Ishikawa (cell line): ENCODE measurements around the gene RMI2.
A peak's percentile ranks its signal among the peaks of the same experiment; 100 is the strongest.

Source experiments
- CEBPB ChIP-seq: IDR thresholded peaks from 2 replicates; pipeline ENCODE4 v1.6.1; 2012
- CREB1 ChIP-seq: IDR thresholded peaks from 2 replicates; pipeline ENCODE4 v1.6.1; 2012; ENCODE audit warnings: low read depth
- EGR1 ChIP-seq: IDR thresholded peaks from 2 replicates; pipeline ENCODE4 v1.6.1; 2012
- EP300 ChIP-seq: IDR thresholded peaks from 2 replicates; pipeline ENCODE4 v1.6.1; 2012; ENCODE audit warnings: borderline replicate concordance
- FOXM1 ChIP-seq: IDR thresholded peaks from 2 replicates; pipeline ENCODE4 v1.6.1; 2012; ENCODE audit warnings: low read depth, borderline replicate concordance
- NFIC ChIP-seq: IDR thresholded peaks from 2 replicates; pipeline ENCODE4 v1.6.1; 2012
- RAD21 ChIP-seq: IDR thresholded peaks from 2 replicates; pipeline ENCODE4 v1.6.1; 2012; ENCODE audit warnings: low read depth
- TAF1 ChIP-seq: IDR thresholded peaks from 2 replicates; pipeline ENCODE4 v1.6.1; 2012; ENCODE audit warnings: low read depth, mild to moderate bottlenecking
- TCF12 ChIP-seq: IDR thresholded peaks from 2 replicates; pipeline ENCODE4 v1.6.1; 2012; ENCODE audit warnings: low read depth
- TEAD4 ChIP-seq: IDR thresholded peaks from 2 replicates; pipeline ENCODE4 v1.6.1; 2012
- YY1 ChIP-seq: IDR thresholded peaks from 2 replicates; pipeline ENCODE4 v1.6.1; 2012; ENCODE audit warnings: low read depth
- ZBTB7A ChIP-seq: IDR thresholded peaks from 2 replicates; pipeline ENCODE4 v1.6.1; 2012; ENCODE audit warnings: low read depth
- TF ChIP-seq, protein P1 (sequence below): IDR thresholded peaks from 2 replicates; pipeline ENCODE4 v1.6.1; 2012; ENCODE audit warnings: low read depth, mild to moderate bottlenecking
- TF ChIP-seq, protein P2 (sequence below): IDR thresholded peaks from 2 replicates; pipeline ENCODE4 v1.6.1; 2012
- TF ChIP-seq, protein P3 (sequence below): IDR thresholded peaks from 2 replicates; pipeline ENCODE4 v1.6.1; 2012

RMI2 gene

DNA sequence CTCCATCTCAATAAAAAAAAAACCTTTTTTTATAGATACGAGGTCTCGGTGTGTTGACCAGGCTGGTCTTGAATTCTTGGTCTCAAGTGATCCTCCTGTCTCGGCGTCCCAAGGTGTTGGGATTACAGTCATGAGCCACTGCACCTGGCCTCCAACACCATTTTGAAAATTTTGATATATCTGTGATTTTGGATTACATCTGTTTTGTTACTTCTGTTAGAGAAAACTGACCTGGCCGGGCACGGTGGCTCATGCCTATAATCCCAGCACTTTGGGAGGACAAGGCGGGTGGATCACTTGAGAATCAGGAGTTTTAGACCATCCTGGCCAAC lies 18.6 kb downstream of the RMI2 start:
- no peak for TF ChIP-seq YY1
- TF ChIP-seq EGR1, result no peak
- TF ChIP-seq FOXM1, result no peak
- no peak for TF ChIP-seq TCF12
- TF ChIP-seq CREB1, result no peak
- TF ChIP-seq, protein P1, sequence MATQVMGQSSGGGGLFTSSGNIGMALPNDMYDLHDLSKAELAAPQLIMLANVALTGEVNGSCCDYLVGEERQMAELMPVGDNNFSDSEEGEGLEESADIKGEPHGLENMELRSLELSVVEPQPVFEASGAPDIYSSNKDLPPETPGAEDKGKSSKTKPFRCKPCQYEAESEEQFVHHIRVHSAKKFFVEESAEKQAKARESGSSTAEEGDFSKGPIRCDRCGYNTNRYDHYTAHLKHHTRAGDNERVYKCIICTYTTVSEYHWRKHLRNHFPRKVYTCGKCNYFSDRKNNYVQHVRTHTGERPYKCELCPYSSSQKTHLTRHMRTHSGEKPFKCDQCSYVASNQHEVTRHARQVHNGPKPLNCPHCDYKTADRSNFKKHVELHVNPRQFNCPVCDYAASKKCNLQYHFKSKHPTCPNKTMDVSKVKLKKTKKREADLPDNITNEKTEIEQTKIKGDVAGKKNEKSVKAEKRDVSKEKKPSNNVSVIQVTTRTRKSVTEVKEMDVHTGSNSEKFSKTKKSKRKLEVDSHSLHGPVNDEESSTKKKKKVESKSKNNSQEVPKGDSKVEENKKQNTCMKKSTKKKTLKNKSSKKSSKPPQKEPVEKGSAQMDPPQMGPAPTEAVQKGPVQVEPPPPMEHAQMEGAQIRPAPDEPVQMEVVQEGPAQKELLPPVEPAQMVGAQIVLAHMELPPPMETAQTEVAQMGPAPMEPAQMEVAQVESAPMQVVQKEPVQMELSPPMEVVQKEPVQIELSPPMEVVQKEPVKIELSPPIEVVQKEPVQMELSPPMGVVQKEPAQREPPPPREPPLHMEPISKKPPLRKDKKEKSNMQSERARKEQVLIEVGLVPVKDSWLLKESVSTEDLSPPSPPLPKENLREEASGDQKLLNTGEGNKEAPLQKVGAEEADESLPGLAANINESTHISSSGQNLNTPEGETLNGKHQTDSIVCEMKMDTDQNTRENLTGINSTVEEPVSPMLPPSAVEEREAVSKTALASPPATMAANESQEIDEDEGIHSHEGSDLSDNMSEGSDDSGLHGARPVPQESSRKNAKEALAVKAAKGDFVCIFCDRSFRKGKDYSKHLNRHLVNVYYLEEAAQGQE, result no peak
- TF ChIP-seq EP300, result no peak

DNA sequence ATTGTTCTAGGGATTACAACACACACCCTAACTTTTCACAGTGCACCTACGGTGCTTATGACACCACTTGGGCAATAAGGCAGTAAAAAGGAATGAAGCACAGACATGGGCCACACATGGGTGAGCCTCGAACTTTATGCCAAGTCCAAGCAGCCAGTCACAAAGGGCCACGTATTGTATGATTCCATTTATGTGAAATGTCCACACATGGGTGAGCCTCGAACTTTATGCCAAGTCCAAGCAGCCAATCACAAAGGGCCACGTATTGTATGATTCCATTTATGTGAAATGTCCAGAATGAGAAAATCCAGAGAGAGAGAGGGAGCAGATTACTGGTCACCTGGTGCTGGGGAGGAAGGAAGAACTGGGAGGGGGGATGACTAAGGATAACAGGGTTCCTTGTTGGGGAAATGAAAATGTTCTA lies 22.2 kb downstream of the RMI2 start:
- TF ChIP-seq YY1 (no peak), TCF12 (peak; percentile 58; the same call in 1 of the 2 replicates), EP300 (peak; percentile 8; the same call in 1 of the 2 replicates), FOXM1 (peak; percentile 27; the same call in 1 of the 2 replicates), CEBPB (peak; percentile 74), TEAD4 (peak; percentile 67), NFIC (peak; percentile 52; the same call in 1 of the 2 replicates), ZBTB7A (no peak), TAF1 (no peak; the same call in 1 of the 2 replicates), CREB1 (peak; percentile 60; the same call in 1 of the 2 replicates), EGR1 (no peak), RAD21 (no peak)
- TF ChIP-seq, protein P2, sequence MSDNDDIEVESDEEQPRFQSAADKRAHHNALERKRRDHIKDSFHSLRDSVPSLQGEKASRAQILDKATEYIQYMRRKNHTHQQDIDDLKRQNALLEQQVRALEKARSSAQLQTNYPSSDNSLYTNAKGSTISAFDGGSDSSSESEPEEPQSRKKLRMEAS, result peak; percentile 79
- TF ChIP-seq, protein P1, result no peak
- TF ChIP-seq, protein P3, sequence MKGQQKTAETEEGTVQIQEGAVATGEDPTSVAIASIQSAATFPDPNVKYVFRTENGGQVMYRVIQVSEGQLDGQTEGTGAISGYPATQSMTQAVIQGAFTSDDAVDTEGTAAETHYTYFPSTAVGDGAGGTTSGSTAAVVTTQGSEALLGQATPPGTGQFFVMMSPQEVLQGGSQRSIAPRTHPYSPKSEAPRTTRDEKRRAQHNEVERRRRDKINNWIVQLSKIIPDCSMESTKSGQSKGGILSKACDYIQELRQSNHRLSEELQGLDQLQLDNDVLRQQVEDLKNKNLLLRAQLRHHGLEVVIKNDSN, result peak; percentile 75

DNA sequence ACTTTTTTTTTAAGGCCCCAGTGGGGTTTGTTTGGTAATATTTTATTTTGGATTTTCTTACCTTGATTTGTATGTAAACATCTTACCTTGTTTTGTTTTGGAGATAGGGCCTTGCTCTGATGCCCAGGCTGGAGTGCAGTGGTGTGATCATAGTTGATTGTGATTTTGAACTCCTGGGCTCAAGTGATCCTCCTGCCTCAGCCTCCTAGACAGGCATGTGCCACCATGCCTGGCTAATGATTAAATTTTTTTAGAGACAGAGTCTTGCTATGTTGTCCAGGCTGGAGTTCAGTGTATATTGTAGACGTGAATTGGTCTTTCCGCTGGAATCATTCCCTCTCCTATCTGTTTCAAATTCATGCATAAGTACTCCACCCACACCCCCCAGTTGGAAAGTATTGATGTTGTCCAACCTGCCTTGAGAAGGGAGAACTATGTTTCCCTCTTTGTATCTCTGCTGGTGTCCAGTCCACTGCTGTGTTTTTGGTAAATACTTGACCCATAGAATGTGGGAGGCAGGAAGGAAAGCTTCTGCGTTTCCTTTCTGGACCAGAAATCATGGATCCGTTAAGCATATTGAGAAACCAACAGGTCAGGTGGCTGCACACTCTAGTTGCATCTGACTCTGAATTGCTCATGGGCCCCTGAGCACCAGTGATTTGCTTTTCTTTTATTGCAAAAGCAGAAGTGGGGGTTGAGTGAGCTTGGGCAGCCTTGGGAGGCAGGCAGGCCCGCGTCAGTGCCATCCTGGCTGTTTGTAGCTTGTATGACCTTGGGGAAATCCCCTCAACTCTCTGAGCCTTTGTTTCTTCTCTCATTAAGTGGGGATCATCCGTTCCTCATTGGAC lies 25.0 kb downstream of the RMI2 start:
- TF ChIP-seq EGR1, result no peak
- TF ChIP-seq, protein P1, result no peak

GRCh38 chr16:11372073-11372828 lies 27.0 kb downstream of the RMI2 start:
- no peak for TF ChIP-seq ZBTB7A
- no peak for TF ChIP-seq TAF1
- TF ChIP-seq, protein P2, result no peak
- no peak for TF ChIP-seq FOXM1
- TF ChIP-seq, protein P3, result no peak
- TF ChIP-seq CREB1, result no peak
- TF ChIP-seq NFIC, result no peak
- no peak for TF ChIP-seq YY1
- TF ChIP-seq RAD21, result no peak
- TF ChIP-seq, protein P1, result no peak
- TF ChIP-seq CEBPB, result no peak
- TF ChIP-seq TCF12, result no peak
- no peak for TF ChIP-seq EP300
- no peak for TF ChIP-seq TEAD4
- TF ChIP-seq EGR1, result no peak
